ENCODE results near the gene INTS2.

- TF ChIP-seq EP300 (conservative IDR thresholded peaks at IDR 0.05; ENCODE audit: poor library complexity, severe bottlenecking) (no peak), TAF1 (IDR thresholded peaks at IDR 0.05; ENCODE audit: low read depth) (no peak), EZH2 (IDR thresholded peaks at IDR 0.05; ENCODE audit: borderline replicate concordance, insufficient read depth, low read length, poor library complexity, severe bottlenecking) (no peak), CTCF (IDR thresholded peaks at IDR 0.05; ENCODE audit: poor library complexity, severe bottlenecking) (no peak), MXI1 (conservative IDR thresholded peaks at IDR 0.05; ENCODE audit: poor library complexity, severe bottlenecking) (no peak), POLR2AphosphoS5 (IDR thresholded peaks at IDR 0.05) (no peak)
Observed at GRCh38 chr17:61884864-61885263, 42.9 kb downstream of the INTS2 start.
